HepG2 (cell line): ENCODE data around the gene ATP8B2. TPM values are rescaled to one million over a fixed set of nuclear protein-coding genes. Genes with fewer than 3 reads are reported as not detected.

Source experiments
- ATF3 ChIP-seq: sonication (generic); formaldehyde crosslinking; IDR thresholded peaks from 2 replicates; pipeline ENCODE4 v1.4.0; 2020; ENCODE audit warnings: missing genetic modification reagents
- ATF5 ChIP-seq: sonication (generic); formaldehyde crosslinking; IDR thresholded peaks from 2 replicates; pipeline ENCODE4 v1.4.0; 2020; ENCODE audit warnings: mild to moderate bottlenecking, low read depth, missing genetic modification reagents
- BHLHE40 ChIP-seq: IDR thresholded peaks from 2 replicates; pipeline ENCODE4 v1.6.1; 2011; ENCODE audit warnings: low read length, improper control_type of control experiment
- TARDBP ChIP-seq: sonication (generic); formaldehyde crosslinking; IDR thresholded peaks from 2 replicates; pipeline ENCODE4 v1.8.0; 2022; ENCODE audit warnings: mild to moderate bottlenecking, missing genetic modification reagents
- TBX2 ChIP-seq: sonication (generic); formaldehyde crosslinking; IDR thresholded peaks from 2 replicates; pipeline ENCODE4 v1.5.0; 2020; ENCODE audit warnings: missing genetic modification reagents, mild to moderate bottlenecking, borderline replicate concordance
- TIGD3 ChIP-seq: sonication (generic); formaldehyde crosslinking; IDR thresholded peaks from 2 replicates; pipeline ENCODE4 v1.5.1; 2020; ENCODE audit warnings: mild to moderate bottlenecking, missing genetic modification reagents, borderline replicate concordance
- ZFP36 ChIP-seq: fragments of 150-350 bp; IDR thresholded peaks from 2 replicates; pipeline ENCODE4 v1.6.1; 2018; ENCODE audit warnings: borderline replicate concordance, low read length, low read depth; ENCODE audit not compliant: partially characterized antibody
- ZHX2 ChIP-seq, 2 experiments: sonication (generic) in 1 of 2; formaldehyde crosslinking in 1 of 2; IDR thresholded peaks; 2 replicates each; pipeline versions ENCODE4 v1.6.1 to v1.9.0; 2014 to 2022; ENCODE audit warnings: antibody characterized with exemption in 1 of 2, borderline replicate concordance in 1 of 2, inconsistent platforms in 1 of 2, low read depth in 1 of 2, missing genetic modification reagents in 1 of 2
- ZNF282 ChIP-seq: fragments of 450-650 bp; IDR thresholded peaks from 2 replicates; pipeline ENCODE4 v1.6.1; 2018; ENCODE audit not compliant: partially characterized antibody
- ZNF382 ChIP-seq: sonication (generic); formaldehyde crosslinking; IDR thresholded peaks from 2 replicates; pipeline ENCODE4 v1.5.0; 2020; ENCODE audit warnings: missing genetic modification reagents, mild to moderate bottlenecking, borderline replicate concordance
- ZNF460 ChIP-seq: sonication (generic); formaldehyde crosslinking; IDR thresholded peaks from 2 replicates; pipeline ENCODE4 v1.5.1; 2020; ENCODE audit warnings: missing genetic modification reagents, mild to moderate bottlenecking, borderline replicate concordance
- ZNF501 ChIP-seq: sonication (generic); formaldehyde crosslinking; IDR thresholded peaks from 2 replicates; pipeline ENCODE4 v1.5.1; 2020; ENCODE audit warnings: mild to moderate bottlenecking, moderate library complexity, missing genetic modification reagents
- ZNF790 ChIP-seq: sonication (generic); formaldehyde crosslinking; IDR thresholded peaks from 2 replicates; pipeline ENCODE4 v1.8.0; 2022; ENCODE audit warnings: missing genetic modification reagents, mild to moderate bottlenecking, borderline replicate concordance
- ZUFSP ChIP-seq: sonication (generic); formaldehyde crosslinking; IDR thresholded peaks from 2 replicates; pipeline ENCODE4 v1.9.0; 2021; ENCODE audit warnings: missing genetic modification reagents, mild to moderate bottlenecking, borderline replicate concordance
- polyA plus RNA-seq, 8 experiments: library from polyadenylated mRNA; depleted of rRNA in 3 of 8; stranded (reverse) in 7 of 8; unstranded in 1 of 8; fragments of >200 nt; fragmentation: Illumina TruSeq in 4 of 8; extraction: Trizol in 4 of 8; gene quantifications; 2 replicates each; pipeline versions ENCODE4 v1.2.1 to v1.2.3, GENCODE V29; 2011 to 2016; ENCODE audit warnings: low read depth in 4 of 8, missing spikeins in 1 of 8, mixed read lengths in 1 of 8; ENCODE audit not compliant: insufficient read depth in 1 of 8
- total RNA-seq, 5 experiments: library from RNA; depleted of rRNA; stranded (reverse); fragments of >200 nt; fragmentation: Illumina TruSeq; extraction: Trizol; gene quantifications; 2 replicates each; pipeline ENCODE4 v1.2.3, GENCODE V29; 2016; ENCODE audit warnings: low read depth in 1 of 5

Gene ATP8B2
- total and polyA plus RNA-seq, 2 of the 13 experiments (the other 11 are each of a cell fraction or from before 2014, with no cell fraction given) = 20.4 to 39.3 TPM

GRCh38 chr1:154334079-154335024 lies 9.0 kb downstream of the ATP8B2 start (continued):
- TF ChIP-seq ZUFSP (CRISPR knock-in tag) = no peak
- TF ChIP-seq ZNF382 = no peak
- no peak; the same call in 1 of the 2 replicates for TF ChIP-seq TARDBP
- peak; percentile 5; the same call in 1 of the 2 replicates for TF ChIP-seq ZNF460 (CRISPR knock-in tag)
- TF ChIP-seq ATF5 (CRISPR knock-in tag) = no peak
- peak; percentile 54; the same call in 1 of the 2 replicates for TF ChIP-seq TBX2 (CRISPR knock-in tag)
- TF ChIP-seq ZHX2 (IDR thresholded peaks at IDR 0.05; ENCODE audit: low read depth) = no peak
- no peak for TF ChIP-seq ZHX2 (CRISPR knock-in tag; IDR thresholded peaks at IDR 0.05; ENCODE audit: borderline replicate concordance)
- no peak for TF ChIP-seq ZNF282
- no peak for TF ChIP-seq ZNF790 (CRISPR knock-in tag)
- TF ChIP-seq ZNF501 (CRISPR knock-in tag) = peak; percentile 46; the same call in 1 of the 2 replicates
- TF ChIP-seq ZFP36 = no peak
- TF ChIP-seq BHLHE40 = no peak
- TF ChIP-seq TIGD3 = no peak
- peak; percentile 59; the same call in 1 of the 2 replicates for TF ChIP-seq ATF3 (CRISPR knock-in tag)
